Astrocyte (in vitro differentiated cells and primary cell): ENCODE measurements around the gene TMA16. TPM values are rescaled to one million over a fixed set of nuclear protein-coding genes. Genes with fewer than 3 reads are reported as not detected.

Experiments
- DNase-seq: peaks from one replicate; pipeline ENCODE4 v3.0.0-alpha.2; 2010; ENCODE audit warnings: low read depth
- FAIRE-seq: peaks from 2 replicates; lab custom pipeline; 2011; peaks lifted over from hg19 to GRCh38; lab: Jason Lieb, UNC
- H2AFZ ChIP-seq: 2 replicates; pipeline ENCODE4 v1.6.0; 2012; ENCODE audit warnings: low read depth, low read length, inconsistent platforms
- H3K27ac ChIP-seq: 2 replicates; pipeline ENCODE4 v1.5.1; 2011; ENCODE audit warnings: low read depth, low read length, inconsistent platforms
- H3K27me3 ChIP-seq: 2 replicates; pipeline ENCODE4 v1.6.0; 2011; ENCODE audit warnings: low read length, inconsistent platforms; ENCODE audit not compliant: insufficient read depth
- H3K36me3 ChIP-seq: 2 replicates; pipeline ENCODE4 v1.5.1; 2011; ENCODE audit warnings: low read length, inconsistent platforms; ENCODE audit not compliant: insufficient read depth
- H3K4me1 ChIP-seq: 2 replicates; pipeline ENCODE4 v1.5.1; 2011; ENCODE audit warnings: low read length, inconsistent platforms; ENCODE audit not compliant: insufficient read depth
- H3K4me2 ChIP-seq: 2 replicates; pipeline ENCODE4 v1.6.0; 2012; ENCODE audit warnings: low read length, inconsistent platforms
- H3K4me3 ChIP-seq: 2 replicates; pipeline ENCODE4 v1.5.1; 2011; ENCODE audit warnings: low read depth, mild to moderate bottlenecking, low read length, inconsistent platforms; ENCODE audit not compliant: insufficient read depth
- H3K79me2 ChIP-seq: 2 replicates; pipeline ENCODE4 v1.6.0; 2012; ENCODE audit warnings: mild to moderate bottlenecking, low read length, inconsistent platforms; ENCODE audit not compliant: insufficient read depth
- H3K9ac ChIP-seq: 2 replicates; pipeline ENCODE4 v1.6.0; 2012; ENCODE audit warnings: mild to moderate bottlenecking, low read length, inconsistent platforms
- H3K9me3 ChIP-seq: 2 replicates; pipeline ENCODE4 v1.5.1; 2012; ENCODE audit warnings: low read depth, mild to moderate bottlenecking, low read length, inconsistent platforms; ENCODE audit not compliant: insufficient read depth
- H4K20me1 ChIP-seq: 2 replicates; pipeline ENCODE4 v1.6.0; 2012; ENCODE audit warnings: low read length, inconsistent platforms; ENCODE audit not compliant: insufficient read depth
- H3K27ac Mint-ChIP-seq: one replicate; pipeline ENCODE4 v1.8.0; 2021; ENCODE audit warnings: mild to moderate bottlenecking, mixed read lengths; ENCODE audit not compliant: unreplicated experiment
- H3K27me3 Mint-ChIP-seq: one replicate; pipeline ENCODE4 v1.8.0; 2021; ENCODE audit warnings: low read depth, mixed read lengths; ENCODE audit not compliant: unreplicated experiment
- H3K36me3 Mint-ChIP-seq: one replicate; pipeline ENCODE4 v1.8.0; 2021; ENCODE audit warnings: low read depth, mixed read lengths; ENCODE audit not compliant: unreplicated experiment
- H3K4me1 Mint-ChIP-seq: one replicate; pipeline ENCODE4 v1.8.0; 2021; ENCODE audit warnings: low read depth, mixed read lengths; ENCODE audit not compliant: unreplicated experiment
- H3K4me3 Mint-ChIP-seq: one replicate; pipeline ENCODE4 v1.8.0; 2021; ENCODE audit warnings: mild to moderate bottlenecking, moderate library complexity, mixed read lengths; ENCODE audit not compliant: unreplicated experiment
- H3K9me3 Mint-ChIP-seq: one replicate; pipeline ENCODE4 v1.8.0; 2021; ENCODE audit warnings: mild to moderate bottlenecking, mixed read lengths; ENCODE audit not compliant: unreplicated experiment
- EZH2 ChIP-seq: IDR thresholded peaks from 2 replicates; pipeline ENCODE4 v1.6.1; 2012; ENCODE audit warnings: mild to moderate bottlenecking, low read length, inconsistent platforms; ENCODE audit not compliant: insufficient read depth
- total RNA-seq: library from RNA; stranded (reverse); gene quantifications from 2 replicates; pipeline ENCODE4 v1.2.1, GENCODE V29; 2021
- TF ChIP-seq, protein P1 (sequence below): IDR thresholded peaks from 2 replicates; pipeline ENCODE4 v1.5.1; 2011; ENCODE audit warnings: low read depth, mild to moderate bottlenecking, inconsistent platforms, low read length, moderate library complexity; ENCODE audit not compliant: insufficient read depth

Gene TMA16
- total RNA-seq, 1 donor from 2014 or later = 33.3 TPM

DNA sequence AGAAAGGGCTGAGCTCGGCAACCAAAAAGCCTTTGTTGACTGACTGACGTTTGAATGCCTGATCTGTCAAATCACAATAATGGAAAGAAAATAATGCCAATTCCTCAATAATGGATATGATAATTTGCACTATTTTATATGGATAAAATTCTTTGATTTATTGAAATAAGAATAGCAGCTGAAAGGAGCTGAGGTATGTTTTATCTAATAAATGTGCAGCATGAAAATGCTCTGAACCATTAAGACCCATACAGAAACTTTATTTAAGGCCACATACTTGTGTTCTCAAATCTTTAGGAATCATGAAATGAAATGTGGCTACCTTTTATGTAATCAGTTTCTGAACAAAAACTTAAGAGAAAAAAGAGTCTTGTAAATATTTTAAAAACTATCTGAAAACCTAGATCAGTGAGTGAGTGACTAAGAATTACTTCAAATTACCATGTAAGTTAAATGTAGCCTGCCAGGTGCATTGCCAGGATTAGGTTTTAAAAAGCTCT lies 69.8 kb downstream of the TMA16 start:
- no peaks in the 10 kb centered on the region for H3K4me1 ChIP-seq
- no peak overlapping the region for H3K4me2 ChIP-seq
- H3K4me3 ChIP-seq = no peak overlapping the region
- no peak overlapping the region for H3K9ac ChIP-seq
- no peak for FAIRE-seq
- no peaks in the 10 kb centered on the region for H3K4me1 Mint-ChIP-seq
- no peaks in the 10 kb centered on the region for H3K9me3 Mint-ChIP-seq
- no peak overlapping the region for H2AFZ ChIP-seq
- TF ChIP-seq, protein P1, sequence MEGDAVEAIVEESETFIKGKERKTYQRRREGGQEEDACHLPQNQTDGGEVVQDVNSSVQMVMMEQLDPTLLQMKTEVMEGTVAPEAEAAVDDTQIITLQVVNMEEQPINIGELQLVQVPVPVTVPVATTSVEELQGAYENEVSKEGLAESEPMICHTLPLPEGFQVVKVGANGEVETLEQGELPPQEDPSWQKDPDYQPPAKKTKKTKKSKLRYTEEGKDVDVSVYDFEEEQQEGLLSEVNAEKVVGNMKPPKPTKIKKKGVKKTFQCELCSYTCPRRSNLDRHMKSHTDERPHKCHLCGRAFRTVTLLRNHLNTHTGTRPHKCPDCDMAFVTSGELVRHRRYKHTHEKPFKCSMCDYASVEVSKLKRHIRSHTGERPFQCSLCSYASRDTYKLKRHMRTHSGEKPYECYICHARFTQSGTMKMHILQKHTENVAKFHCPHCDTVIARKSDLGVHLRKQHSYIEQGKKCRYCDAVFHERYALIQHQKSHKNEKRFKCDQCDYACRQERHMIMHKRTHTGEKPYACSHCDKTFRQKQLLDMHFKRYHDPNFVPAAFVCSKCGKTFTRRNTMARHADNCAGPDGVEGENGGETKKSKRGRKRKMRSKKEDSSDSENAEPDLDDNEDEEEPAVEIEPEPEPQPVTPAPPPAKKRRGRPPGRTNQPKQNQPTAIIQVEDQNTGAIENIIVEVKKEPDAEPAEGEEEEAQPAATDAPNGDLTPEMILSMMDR = no peak
- no peak for TF ChIP-seq EZH2
- no peak for DNase-seq
- no peaks in the 10 kb centered on the region for H3K9me3 ChIP-seq
- H3K27me3 Mint-ChIP-seq = no peaks in the 10 kb centered on the region
- no peak overlapping the region for H3K27ac Mint-ChIP-seq
- no peaks in the 10 kb centered on the region for H3K27me3 ChIP-seq
- no peaks in the 10 kb centered on the region for H3K36me3 ChIP-seq
- no peak overlapping the region for H3K27ac ChIP-seq
- H3K4me3 Mint-ChIP-seq = no peak overlapping the region
- no peaks in the 10 kb centered on the region for H3K79me2 ChIP-seq
- no peaks in the 10 kb centered on the region for H4K20me1 ChIP-seq
- no peaks in the 10 kb centered on the region for H3K36me3 Mint-ChIP-seq

DNA sequence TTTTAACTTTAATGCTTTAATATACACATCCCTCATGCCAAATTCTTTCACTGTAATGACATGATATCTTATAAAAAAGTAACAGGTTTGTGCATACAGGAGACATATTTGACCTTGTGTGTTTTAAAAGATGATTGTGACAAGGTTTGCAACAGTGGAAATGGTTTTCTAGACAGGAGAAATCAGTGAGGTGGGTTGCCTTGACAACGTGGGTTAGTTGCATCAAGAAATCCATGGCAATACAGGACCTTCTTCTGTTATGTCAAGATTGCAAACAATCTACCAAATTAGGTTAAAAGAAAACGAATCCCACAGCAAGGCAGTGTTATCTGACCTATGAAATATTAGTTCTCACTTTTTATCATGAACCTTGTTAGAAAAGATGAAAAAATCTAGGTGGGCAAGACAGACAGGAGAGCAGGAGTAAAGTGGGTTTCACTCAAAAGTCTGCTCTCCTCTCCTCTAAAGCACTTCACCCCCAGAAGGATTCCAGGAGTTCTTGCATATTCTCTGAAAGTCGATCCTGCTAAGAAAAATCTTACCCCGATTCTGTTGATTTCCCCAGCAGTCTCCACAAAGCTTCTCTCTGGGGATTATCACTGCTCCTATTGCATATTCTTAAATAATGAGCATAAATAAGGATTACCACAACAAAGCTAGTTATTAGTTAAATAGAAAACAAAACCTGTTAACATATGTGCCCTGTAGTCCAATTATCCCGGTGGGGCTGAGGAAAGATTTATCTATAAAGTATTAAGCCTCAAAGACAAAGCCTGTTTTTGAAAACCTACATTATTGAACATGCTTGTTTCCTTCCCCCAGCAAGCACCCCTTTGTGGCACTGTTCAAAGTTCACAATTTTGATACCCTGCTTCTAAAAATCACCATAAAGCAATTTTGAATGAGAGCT lies 71.0 kb downstream of the TMA16 start:
- Histone ChIP-seq H4K20me1 (no peaks in the 10 kb centered on the region), H3K9ac (no peak overlapping the region), H3K9me3 (no peaks in the 10 kb centered on the region), H3K4me1 (no peaks in the 10 kb centered on the region), H3K79me2 (no peaks in the 10 kb centered on the region), H3K4me2 (no peak overlapping the region), H3K36me3 (no peaks in the 10 kb centered on the region), H2AFZ (no peak overlapping the region), H3K27ac (no peak overlapping the region), H3K4me3 (no peak overlapping the region), H3K27me3 (no peaks in the 10 kb centered on the region)
- Mint-ChIP-seq H3K27ac (no peak overlapping the region), H3K36me3 (no peaks in the 10 kb centered on the region), H3K27me3 (no peaks in the 10 kb centered on the region), H3K9me3 (no peaks in the 10 kb centered on the region), H3K4me3 (no peak overlapping the region), H3K4me1 (no peaks in the 10 kb centered on the region)
- FAIRE-seq (no peak), DNase-seq (no peak)
- TF ChIP-seq, protein P1 = no peak
- no peak for TF ChIP-seq EZH2
